ENCODE measurements around the gene ACACB. TPM values are rescaled to one million over a fixed set of nuclear protein-coding genes. Genes with fewer than 3 reads are reported as not detected.

Gene ACACB
- total and polyA plus RNA-seq, 2 donors (not counting 3 experiments of a cell fraction or from before 2014, with no cell fraction given), result 1.3 to 5.7 TPM

- no peak overlapping the region for H3K4me2 ChIP-seq (ENCODE audit: insufficient read depth, low read length)
- H3K9me3 ChIP-seq (replicated peaks; ENCODE audit: control insufficient read depth, insufficient read depth, low read length), result no peaks in the 10 kb centered on the region
- no peak for TF ChIP-seq GATA2 (IDR thresholded peaks at IDR 0.05; ENCODE audit: insufficient read depth, insufficient read length, low read depth, low read length)
- POLR2A ChIA-PET, result no interaction called here
- peaks cover 2% of the 10 kb centered on the region for H3K4me1 ChIP-seq (ENCODE audit: control insufficient read depth, extremely low read depth, insufficient read depth, low read length)
- H3K9ac ChIP-seq (replicated peaks; ENCODE audit: extremely low read depth, insufficient read depth, low read length), result no peak overlapping the region
- H2AFZ ChIP-seq (ENCODE audit: low read depth, low read length), result no peak overlapping the region
- H4K20me1 ChIP-seq (replicated peaks; ENCODE audit: control insufficient read depth, extremely low read depth, insufficient read depth, low read length), result no peaks in the 10 kb centered on the region
- dilution Hi-C loops (cut with MboI; ENCODE audit: extremely low pct_ligation_motif_present, low sequenced_read_pairs), result no loop called here
- no peak overlapping the region for H3K4me3 ChIP-seq (replicated peaks in 1 of 3; ENCODE audit: insufficient read depth in 1 of 3, low read depth in 1 of 3, low read length in 3 of 3)
- intact Hi-C loops (cut with micrococcal nuclease), result no loop called here
- BruUV-seq (replicated peaks), result no TSS peak
- H3K36me3 ChIP-seq (ENCODE audit: control insufficient read depth in 2 of 2, extremely low read depth in 1 of 2, insufficient read depth in 2 of 2, low read length in 2 of 2), result no peaks in the 10 kb centered on the region
- no peaks in the 10 kb centered on the region for H3K79me2 ChIP-seq (ENCODE audit: control insufficient read depth, insufficient read depth, low read length)
- FAIRE-seq (no peak), DNase-seq (ENCODE audit: low read depth, low spot score) (no peak)
- H3K9me1 ChIP-seq (replicated peaks; ENCODE audit: control insufficient read depth, extremely low read depth, insufficient read depth, low read length), result no peaks in the 10 kb centered on the region
- H3K27me3 ChIP-seq (ENCODE audit: control insufficient read depth in 2 of 2, insufficient read depth in 2 of 2, low read length in 2 of 2), result no peaks in the 10 kb centered on the region
- CTCF ChIA-PET, result interaction anchor here (1.3 kb wide), 1 partner anchor 18 kb away, joined by 3 read pairs; no protein-coding TSS in a partner anchor
- H3K27ac ChIP-seq (ENCODE audit: insufficient read depth, low read depth, low read length), result no peak overlapping the region
Measured at GRCh38 chr12:109247831-109248654, 131.7 kb downstream of the ACACB start.

- DNase-seq (ENCODE audit: low read depth, low spot score) (no peak), FAIRE-seq (no peak)
- intact Hi-C loops (cut with micrococcal nuclease) (no loop called here), dilution Hi-C loops (cut with MboI; ENCODE audit: extremely low pct_ligation_motif_present, low sequenced_read_pairs) (no loop called here)
- no TSS peak for BruUV-seq (replicated peaks)
- no peaks in the 10 kb centered on the region for H3K27me3 ChIP-seq (ENCODE audit: control insufficient read depth in 2 of 2, insufficient read depth in 2 of 2, low read length in 2 of 2)
- no peaks in the 10 kb centered on the region for H3K9me1 ChIP-seq (replicated peaks; ENCODE audit: control insufficient read depth, extremely low read depth, insufficient read depth, low read length)
- H3K9me3 ChIP-seq (replicated peaks; ENCODE audit: control insufficient read depth, insufficient read depth, low read length), result no peaks in the 10 kb centered on the region
- H3K79me2 ChIP-seq (ENCODE audit: control insufficient read depth, insufficient read depth, low read length), result no peaks in the 10 kb centered on the region
- no peaks in the 10 kb centered on the region for H3K36me3 ChIP-seq (ENCODE audit: control insufficient read depth in 2 of 2, extremely low read depth in 1 of 2, insufficient read depth in 2 of 2, low read length in 2 of 2)
- no peaks in the 10 kb centered on the region for H4K20me1 ChIP-seq (replicated peaks; ENCODE audit: control insufficient read depth, extremely low read depth, insufficient read depth, low read length)
- no peak overlapping the region for H3K4me3 ChIP-seq (replicated peaks in 1 of 3; ENCODE audit: insufficient read depth in 1 of 3, low read depth in 1 of 3, low read length in 3 of 3)
- H3K4me1 ChIP-seq (ENCODE audit: control insufficient read depth, extremely low read depth, insufficient read depth, low read length), result no peaks in the 10 kb centered on the region
- H3K4me2 ChIP-seq (ENCODE audit: insufficient read depth, low read length), result no peak overlapping the region
- H3K9ac ChIP-seq (replicated peaks; ENCODE audit: extremely low read depth, insufficient read depth, low read length), result no peak overlapping the region
- no peak for TF ChIP-seq MYC (IDR thresholded peaks at IDR 0.05; ENCODE audit: low read depth, low read length)
- TF ChIP-seq POLR2AphosphoS5 (IDR thresholded peaks at IDR 0.05; ENCODE audit: insufficient read depth, low read depth, low read length), result no peak
- no peak for TF ChIP-seq GATA2 (IDR thresholded peaks at IDR 0.05; ENCODE audit: insufficient read depth, insufficient read length, low read depth, low read length)
- no peak for TF ChIP-seq EZH2 (IDR thresholded peaks at IDR 0.05; ENCODE audit: borderline replicate concordance, low read depth, low read length, severe bottlenecking)
- no peak for TF ChIP-seq POLR2A (IDR thresholded peaks at IDR 0.05; ENCODE audit: low read depth, low read length)
- no peak for TF ChIP-seq CTCF (IDR thresholded peaks at IDR 0.05; ENCODE audit: extremely low read depth in 1 of 2, insufficient read depth in 1 of 2, low read depth in 1 of 2, low read length in 2 of 2)
- H2AFZ ChIP-seq (ENCODE audit: low read depth, low read length), result no peak overlapping the region
- ChIA-PET CTCF (no interaction called here), POLR2A (no interaction called here)
- no peak overlapping the region for H3K27ac ChIP-seq (ENCODE audit: insufficient read depth, low read depth, low read length)
Measured at GRCh38 chr12:109250523-109250922, 134.1 kb downstream of the ACACB start.

Measured in endothelial cell of umbilical vein (primary cell).